ENCODE measurements around the gene BHMT2. TPM values are rescaled to one million over a fixed set of nuclear protein-coding genes. Genes with fewer than 3 reads are reported as not detected.

Gene BHMT2
- total RNA-seq, 3 donors from 2014 or later (not counting 1 experiment from before 2014, with no cell fraction given): not detected

- Histone ChIP-seq H3K9me3 (ENCODE audit: control insufficient read depth, insufficient read depth, low read length) (no peaks in the 10 kb centered on the region), H3K4me1 (ENCODE audit: control insufficient read depth, insufficient read depth, low read length) (no peaks in the 10 kb centered on the region), H3K27me3 (ENCODE audit: control insufficient read depth, insufficient read depth, low read length) (no peaks in the 10 kb centered on the region), H3K4me3 (ENCODE audit: low read length) (no peak overlapping the region), H3K27ac (ENCODE audit: low read length) (no peak overlapping the region), H3K36me3 (ENCODE audit: control insufficient read depth, insufficient read depth, low read length) (no peaks in the 10 kb centered on the region)
- H3K4me3 Mint-ChIP-seq: no peak overlapping the region
- no peaks in the 10 kb centered on the region for H3K9me3 Mint-ChIP-seq
- H3K36me3 Mint-ChIP-seq: no peaks in the 10 kb centered on the region
- intact Hi-C loops (cut with micrococcal nuclease): no loop called here
- ATAC-seq: no peak
- no peak for DNase-seq
- H3K4me1 Mint-ChIP-seq: no peaks in the 10 kb centered on the region
- WGBS (ENCODE audit: insufficient coverage): no CpG with 5 or more reads among the region's 1 CpG
- no peak overlapping the region for H3K27ac Mint-ChIP-seq
- TF ChIP-seq CTCF (IDR thresholded peaks at IDR 0.05): no peak
- H3K27me3 Mint-ChIP-seq (ENCODE audit: low read depth in 2 of 2): no peaks in the 10 kb centered on the region
These were observed 55.0 kb downstream of the BHMT2 start for GRCh38 chr5:79124607-79125006.

GRCh38 chr5:79130781-79131180 lies 61.2 kb downstream of the BHMT2 start:
- H3K9me3 ChIP-seq (ENCODE audit: control insufficient read depth, insufficient read depth, low read length): no peaks in the 10 kb centered on the region
- no peak for ATAC-seq
- no peak overlapping the region for H3K27ac ChIP-seq (ENCODE audit: low read length)
- no peak for DNase-seq
- H3K4me1 ChIP-seq (ENCODE audit: control insufficient read depth, insufficient read depth, low read length): peaks cover 8% of the 10 kb centered on the region
- no peak overlapping the region for H3K4me3 ChIP-seq (ENCODE audit: low read length)
- Mint-ChIP-seq H3K9me3 (no peaks in the 10 kb centered on the region), H3K36me3 (no peaks in the 10 kb centered on the region), H3K4me1 (peaks cover 10% of the 10 kb centered on the region in 2 donors), H3K27ac (no peak overlapping the region), H3K4me3 (no peak overlapping the region), H3K27me3 (ENCODE audit: low read depth in 2 of 2) (peaks cover 0 to 6% of the 10 kb centered on the region in 2 donors)
- TF ChIP-seq CTCF (IDR thresholded peaks at IDR 0.05): no peak
- no peaks in the 10 kb centered on the region for H3K36me3 ChIP-seq (ENCODE audit: control insufficient read depth, insufficient read depth, low read length)
- intact Hi-C loops (cut with micrococcal nuclease): loop anchor here (5.0 to 10.0 kb wide), 2 partner anchors 148 to 334 kb away; no protein-coding TSS in a partner anchor
- H3K27me3 ChIP-seq (ENCODE audit: control insufficient read depth, insufficient read depth, low read length): no peaks in the 10 kb centered on the region
- 81% methylated on average over 4 of the region's 6 CpGs for WGBS (ENCODE audit: insufficient coverage)

GRCh38 chr5:79133121-79133656 lies 63.6 kb downstream of the BHMT2 start:
- peak; percentile 64 for TF ChIP-seq CTCF (IDR thresholded peaks at IDR 0.05)
- Histone ChIP-seq H3K36me3 (ENCODE audit: control insufficient read depth, insufficient read depth, low read length) (no peaks in the 10 kb centered on the region), H3K27me3 (ENCODE audit: control insufficient read depth, insufficient read depth, low read length) (no peaks in the 10 kb centered on the region), H3K4me1 (ENCODE audit: control insufficient read depth, insufficient read depth, low read length) (peaks cover 8% of the 10 kb centered on the region), H3K27ac (ENCODE audit: low read length) (no peak overlapping the region), H3K4me3 (ENCODE audit: low read length) (no peak overlapping the region), H3K9me3 (ENCODE audit: control insufficient read depth, insufficient read depth, low read length) (no peaks in the 10 kb centered on the region)
- peaks cover 10% of the 10 kb centered on the region in 2 donors for H3K4me1 Mint-ChIP-seq
- WGBS (ENCODE audit: insufficient coverage): 20% methylated on average over 3 of the region's 4 CpGs
- intact Hi-C loops (cut with micrococcal nuclease): loop anchor here (1.0 to 10.0 kb wide), 6 partner anchors 108 to 812 kb away; no protein-coding TSS in a partner anchor
- H3K27ac Mint-ChIP-seq: peak overlapping the region in 1 of 2 donors; percentile 59
- peaks cover 0 to 6% of the 10 kb centered on the region in 2 donors for H3K27me3 Mint-ChIP-seq (ENCODE audit: low read depth in 2 of 2)
- no peaks in the 10 kb centered on the region for H3K9me3 Mint-ChIP-seq
- peak overlapping the region; percentile 82 for H3K4me3 Mint-ChIP-seq
- H3K36me3 Mint-ChIP-seq: no peaks in the 10 kb centered on the region
- DNase-seq (peak in 1 of 2 donors; percentile 61), ATAC-seq (peak in 2 of 3 donors; percentile 42 to 59)

All from natural killer cell (primary cell).